GM12878 (cell line): ENCODE results near the gene CYB5B. TPM values are rescaled to one million over a fixed set of nuclear protein-coding genes. Genes with fewer than 3 reads are reported as not detected.

ENCODE experiments used
- ATAC-seq: fragments of 200-7000 bp; cut with Tn5 transposase; 3 replicates; pipeline ENCODE4 v1.9.1; 2020; ENCODE audit warnings: mild to moderate bottlenecking, moderate library complexity
- BruUV-seq: library from RNA; stranded (reverse); fragments of 400-500 nt; replicated peaks from 2 replicates; lab custom pipeline; 2021; lab: Mats Ljungman, UMichigan
- CTCF ChIA-PET: fragments of 300-600 bp; sonication (Branson Sonifier 250); formaldehyde crosslinking; extraction: SDS; loops from one replicate; lab custom pipeline; 2021; ENCODE audit warnings: inconsistent platforms; lab: Yijun Ruan, JAX
- POLR2A ChIA-PET: fragments of 350-600 bp; formaldehyde crosslinking; extraction: SDS; loops from one replicate; lab custom pipeline; 2021; ENCODE audit warnings: inconsistent platforms; lab: Charles Lee
- RAD21 ChIA-PET: fragments of 300-600 bp; sonication (Branson Sonifier 250); formaldehyde crosslinking; loops from one replicate; lab custom pipeline; 2023; ENCODE audit warnings: antibody characterized with exemption; ENCODE audit not compliant: unreplicated experiment; lab: Charles Lee
- SMC1A ChIA-PET: fragments of 300-600 bp; sonication (Branson Sonifier 250); formaldehyde crosslinking; loops from one replicate; lab custom pipeline; 2023; ENCODE audit not compliant: unreplicated experiment, uncharacterized antibody; lab: Charles Lee
- DNase-seq: peaks from one replicate; pipeline ENCODE4 v3.0.0-alpha.2; 2011; ENCODE audit warnings: low read depth, low spot score
- FAIRE-seq: peaks from 3 replicates; lab custom pipeline; 2011; peaks lifted over from hg19 to GRCh38; lab: Jason Lieb, UNC
- H2AFZ ChIP-seq: 2 replicates; pipeline ENCODE4 v1.6.0; 2011; ENCODE audit warnings: low read depth, low read length, control low read depth; ENCODE audit not compliant: control insufficient read depth
- H3K27ac ChIP-seq: 2 replicates; pipeline ENCODE4 v1.5.1; 2011; ENCODE audit warnings: control low read depth; ENCODE audit not compliant: control insufficient read depth, insufficient read depth
- H3K27me3 ChIP-seq, 2 experiments: replicated peaks in 1 of 2; 2 replicates each; pipeline versions ENCODE4 v1.6.0 to v1.6.1; 2011; ENCODE audit warnings: low read length in 1 of 2; ENCODE audit not compliant: control insufficient read depth in 2 of 2, insufficient read depth in 2 of 2
- H3K36me3 ChIP-seq, 2 experiments: 2 replicates each; pipeline ENCODE4 v1.5.1; 2011; ENCODE audit warnings: low read length in 1 of 2; ENCODE audit not compliant: control insufficient read depth in 2 of 2, insufficient read depth in 2 of 2
- H3K4me1 ChIP-seq: 2 replicates; pipeline ENCODE4 v1.6.1; 2011; ENCODE audit warnings: mild to moderate bottlenecking, low read length, moderate library complexity, mixed read lengths; ENCODE audit not compliant: control insufficient read depth, insufficient read depth
- H3K4me2 ChIP-seq: 2 replicates; pipeline ENCODE4 v1.6.0; 2011; ENCODE audit warnings: control low read depth; ENCODE audit not compliant: control insufficient read depth, insufficient read depth
- H3K4me3 ChIP-seq: fragments of 200-600 bp; sonication (generic); 2 replicates; pipeline ENCODE4 v1.5.1; 2016
- H3K79me2 ChIP-seq: 2 replicates; pipeline ENCODE4 v1.6.0; 2011; ENCODE audit warnings: low read length; ENCODE audit not compliant: control insufficient read depth, insufficient read depth
- H3K9ac ChIP-seq: 2 replicates; pipeline ENCODE4 v1.8.0; 2011; ENCODE audit warnings: low read length, control low read depth, mixed read lengths; ENCODE audit not compliant: control insufficient read depth, insufficient read depth
- H3K9me3 ChIP-seq: replicated peaks from 3 replicates; pipeline ENCODE4 v1.5.1; 2011; ENCODE audit warnings: mild to moderate bottlenecking, low read length; ENCODE audit not compliant: control insufficient read depth, insufficient read depth
- H4K20me1 ChIP-seq: 2 replicates; pipeline ENCODE4 v1.6.0; 2011; ENCODE audit not compliant: control insufficient read depth, insufficient read depth
- BHLHE40 ChIP-seq, 2 experiments: fragments of 450-650 bp in 1 of 2; IDR thresholded peaks; 2 replicates each; pipeline ENCODE4 v1.6.1; 2011 to 2017; ENCODE audit warnings: low read depth in 2 of 2, borderline replicate concordance in 1 of 2, improper control_type of control experiment in 1 of 2, low read length in 1 of 2, mild to moderate bottlenecking in 1 of 2
- E4F1 ChIP-seq: fragments of 450-650 bp; IDR thresholded peaks from 2 replicates; pipeline ENCODE4 v1.6.1; 2018; ENCODE audit warnings: borderline replicate concordance, mild to moderate bottlenecking; ENCODE audit not compliant: partially characterized antibody
- ETV6 ChIP-seq, 2 experiments: fragments of 450-650 bp in 1 of 2; IDR thresholded peaks in 1 of 2; conservative IDR thresholded peaks in 1 of 2; 2 replicates each; pipeline ENCODE4 v1.6.1; 2014; ENCODE audit warnings: antibody characterized with exemption in 1 of 2, borderline replicate concordance in 1 of 2, low read depth in 1 of 2, mild to moderate bottlenecking in 1 of 2, moderate library complexity in 1 of 2
- IKZF2 ChIP-seq, 2 experiments: fragments of 450-650 bp; IDR thresholded peaks; 2 replicates each; pipeline ENCODE4 v1.6.1; 2017; ENCODE audit warnings: mild to moderate bottlenecking in 2 of 2, moderate library complexity in 2 of 2
- KAT2A ChIP-seq: conservative IDR thresholded peaks from 2 replicates; pipeline ENCODE4 v1.6.1; 2011; ENCODE audit warnings: low read depth, low read length; ENCODE audit not compliant: control insufficient read depth
- RAD21 ChIP-seq: IDR thresholded peaks from 2 replicates; pipeline ENCODE4 v1.6.1; 2011; ENCODE audit warnings: mild to moderate bottlenecking, low read depth, low read length, moderate library complexity; ENCODE audit not compliant: insufficient read depth
- SPI1 ChIP-seq: IDR thresholded peaks from 2 replicates; pipeline ENCODE4 v1.6.1; 2011; ENCODE audit warnings: low read depth, mild to moderate bottlenecking, low read length, moderate library complexity, borderline replicate concordance; ENCODE audit not compliant: insufficient read depth
- WGBS: methylation state at CpG from one replicate; pipeline ENCODE4 v1.1.6; 2016; ENCODE audit warnings: low lambda C conversion rate; ENCODE audit not compliant: insufficient replicate concordance, insufficient coverage; ENCODE audit errors: missing lambda C conversion rate; 5-methylcytosine and 5-hydroxymethylcytosine counted together
- in situ Hi-C: fragments of 300-500 bp; cut with MboI; formaldehyde crosslinking; loops from 9 replicates; pipeline ENCODE4 v1.14.3; 2018; ENCODE audit warnings: mixed read lengths
- intact Hi-C: fragments of 100-400 bp; cut with micrococcal nuclease; formaldehyde crosslinking; loops from one replicate; pipeline ENCODE4 v1.14.2; 2022; ENCODE audit not compliant: unreplicated experiment
- polyA plus RNA-seq, 11 experiments: library from polyadenylated mRNA; depleted of rRNA in 4 of 11; unstranded in 6 of 11; stranded (reverse) in 5 of 11; fragments of >200 nt; fragmentation: Nextera tagmentation in 4 of 11; fragmentation: Illumina TruSeq in 1 of 11; extraction: Ambion mirVana in 4 of 11; extraction: Trizol in 1 of 11; gene quantifications; 1 replicate in 1 of 11; 2 replicates in 10 of 11; pipeline versions ENCODE4 v1.2.1 to v1.2.3, GENCODE V29; 2011 to 2016; ENCODE audit warnings: inconsistent platforms in 2 of 11, missing spikeins in 2 of 11, low read depth in 1 of 11
- total RNA-seq, 4 experiments: library from RNA; depleted of rRNA in 3 of 4; stranded (reverse); fragments of >200 nt in 3 of 4; fragmentation: Illumina TruSeq in 1 of 4; extraction: Trizol in 1 of 4; gene quantifications; 2 replicates each; pipeline versions ENCODE4 v1.2.1 to v1.2.3, GENCODE V29; 2013 to 2021

The CYB5B gene
- total and polyA plus RNA-seq, 10 of the 15 experiments (the other 5 are each of a cell fraction or from before 2014, with no cell fraction given), result 145 to 305 (median 179) TPM

- POLR2A ChIA-PET, result interaction anchor here (0.6 kb wide), 1 partner anchor 46 kb away, joined by 3 read pairs; no protein-coding TSS in a partner anchor
- RAD21 ChIA-PET, result no interaction called here
- H4K20me1 ChIP-seq, result no peaks in the 10 kb centered on the region
- BruUV-seq, result no TSS peak
- TF ChIP-seq RAD21 (no peak), BHLHE40 (IDR thresholded peaks at IDR 0.05; ENCODE audit: borderline replicate concordance in 1 of 2, low read depth in 2 of 2, low read length in 1 of 2) (no peak), IKZF2 (IDR thresholded peaks at IDR 0.05) (no peak), ETV6 (conservative IDR thresholded peaks at IDR 0.05 in 1 of 2, IDR thresholded peaks at IDR 0.05 in 1 of 2; ENCODE audit: borderline replicate concordance in 1 of 2, low read depth in 1 of 2) (no peak), E4F1 (no peak), SPI1 (no peak), KAT2A (no peak)
- TF ChIP-seq, all 136 proteins: peak for 0
- ChIA-PET SMC1A (interaction anchor here (0.7 to 1.5 kb wide), 3 partner anchors 9 to 112 kb away, joined by 3 to 4 read pairs (median 3); no protein-coding TSS in a partner anchor), CTCF (interaction anchor here (0.8 to 1.3 kb wide), 2 partner anchors 32 to 110 kb away, joined by 3 to 4 read pairs; no protein-coding TSS in a partner anchor)
- ATAC-seq (no peak), FAIRE-seq (no peak), DNase-seq (no peak)
- H3K4me1 ChIP-seq, result peaks cover 2% of the 10 kb centered on the region
- H2AFZ ChIP-seq, result no peak overlapping the region
- H3K4me3 ChIP-seq, result no peak overlapping the region
- no peaks in the 10 kb centered on the region for H3K36me3 ChIP-seq
- H3K9me3 ChIP-seq, result no peaks in the 10 kb centered on the region
- no peak overlapping the region for H3K4me2 ChIP-seq
- H3K27ac ChIP-seq, result no peak overlapping the region
- intact Hi-C loops (no loop called here), in situ Hi-C loops (no loop called here)
- H3K27me3 ChIP-seq, result no peaks in the 10 kb centered on the region
- no peaks in the 10 kb centered on the region for H3K79me2 ChIP-seq
- 95% methylated on average over 4 of the region's 4 CpGs for WGBS
- no peak overlapping the region for H3K9ac ChIP-seq
Observed at GRCh38 chr16:69511651-69512050, 87.2 kb downstream of the CYB5B start.
